Liver (tissue), 9 donors: Measurements from ENCODE around the gene ZNF716. TPM values are rescaled to one million over a fixed set of nuclear protein-coding genes. Genes with fewer than 3 reads are reported as not detected.
"Not testable (repeated sequence)": the region's sequence is repeated elsewhere in the genome, so short reads cannot be mapped to it uniquely, and the experiment has no call there.

Experiments used
- DNase-seq: peaks from one replicate; pipeline ENCODE4 v3.0.0-alpha.2; 2017; ENCODE audit warnings: low spot score
- H3K27ac ChIP-seq, 2 donors: one replicate each; pipeline ENCODE4 v1.7.0; 2013; ENCODE audit warnings: inconsistent platforms in 2 of 2, low read length in 2 of 2, control low read depth in 1 of 2, low read depth in 1 of 2, mild to moderate bottlenecking in 1 of 2
- H3K27me3 ChIP-seq, 4 donors: one replicate each; pipeline versions ENCODE4 v1.6.1 to v1.7.0; 2013; ENCODE audit warnings: low read length in 3 of 4, inconsistent platforms in 1 of 4, mild to moderate bottlenecking in 1 of 4, moderate library complexity in 1 of 4; ENCODE audit not compliant: control insufficient read depth in 4 of 4, insufficient read depth in 4 of 4
- H3K36me3 ChIP-seq, 4 donors: one replicate each; pipeline versions ENCODE4 v1.6.1 to v1.7.0; 2013; ENCODE audit warnings: low read length in 3 of 4, mild to moderate bottlenecking in 3 of 4, low read depth in 1 of 4, moderate library complexity in 1 of 4; ENCODE audit not compliant: control insufficient read depth in 4 of 4, insufficient read depth in 3 of 4
- H3K4me1 ChIP-seq, 4 donors: one replicate each; pipeline versions ENCODE4 v1.6.1 to v1.7.0; 2013; ENCODE audit warnings: low read length in 3 of 4, mild to moderate bottlenecking in 3 of 4, moderate library complexity in 1 of 4; ENCODE audit not compliant: control insufficient read depth in 4 of 4, insufficient read depth in 4 of 4
- H3K4me3 ChIP-seq, 3 donors: one replicate each; pipeline versions ENCODE4 v1.6.1 to v1.7.0; 2013; ENCODE audit warnings: low read length in 3 of 3, control low read depth in 1 of 3, low read depth in 1 of 3, mild to moderate bottlenecking in 1 of 3
- H3K9ac ChIP-seq, 2 donors: one replicate each; pipeline ENCODE4 v1.7.0; 2013; ENCODE audit warnings: low read length in 2 of 2, mild to moderate bottlenecking in 2 of 2, moderate library complexity in 2 of 2, control low read depth in 1 of 2, low read depth in 1 of 2
- H3K9me3 ChIP-seq, 4 donors: one replicate each; pipeline versions ENCODE4 v1.6.1 to v1.7.0; 2013; ENCODE audit warnings: low read length in 3 of 4; ENCODE audit not compliant: control insufficient read depth in 4 of 4
- ATF3 ChIP-seq: IDR thresholded peaks from 2 replicates; pipeline ENCODE4 v1.6.1; 2016; ENCODE audit warnings: antibody characterized with exemption
- CTCF ChIP-seq: fragments of 150-350 bp; IDR thresholded peaks from 2 replicates; pipeline ENCODE4 v1.5.1; 2017; ENCODE audit warnings: improper control_type of control experiment, low read depth, low read length; ENCODE audit not compliant: missing input control
- EGR1 ChIP-seq, 2 donors: IDR thresholded peaks; 2 replicates each; pipeline ENCODE4 v1.6.1; 2016 to 2018; ENCODE audit warnings: antibody characterized with exemption in 2 of 2, low read depth in 2 of 2
- FOXA1 ChIP-seq: IDR thresholded peaks from 2 replicates; pipeline ENCODE4 v1.6.1; 2016; ENCODE audit warnings: antibody characterized with exemption
- FOXA2 ChIP-seq: IDR thresholded peaks from 2 replicates; pipeline ENCODE4 v1.6.1; 2016; ENCODE audit warnings: antibody characterized with exemption
- GABPA ChIP-seq, 2 donors: IDR thresholded peaks in 1 of 2; conservative IDR thresholded peaks in 1 of 2; 2 replicates each; pipeline ENCODE4 v1.6.1; 2016; ENCODE audit warnings: antibody characterized with exemption in 2 of 2, mild to moderate bottlenecking in 1 of 2, moderate library complexity in 1 of 2
- HNF4A ChIP-seq, 2 donors: conservative IDR thresholded peaks; 2 replicates each; pipeline ENCODE4 v1.6.1; 2016; ENCODE audit warnings: antibody characterized with exemption in 2 of 2, mild to moderate bottlenecking in 2 of 2
- HNF4G ChIP-seq: IDR thresholded peaks from 2 replicates; pipeline ENCODE4 v1.6.1; 2016; ENCODE audit warnings: antibody characterized with exemption
- JUND ChIP-seq, 2 donors: IDR thresholded peaks; 2 replicates each; pipeline ENCODE4 v1.6.1; 2016; ENCODE audit warnings: antibody characterized with exemption in 2 of 2
- MAX ChIP-seq: IDR thresholded peaks from 2 replicates; pipeline ENCODE4 v1.6.1; 2016; ENCODE audit warnings: antibody characterized with exemption
- NR2F2 ChIP-seq: IDR thresholded peaks from 2 replicates; pipeline ENCODE4 v1.6.1; 2016; ENCODE audit warnings: antibody characterized with exemption
- RAD21 ChIP-seq, 2 donors: IDR thresholded peaks; 2 replicates each; pipeline ENCODE4 v1.6.1; 2016; ENCODE audit warnings: antibody characterized with exemption in 2 of 2, mild to moderate bottlenecking in 2 of 2
- REST ChIP-seq: IDR thresholded peaks from 2 replicates; pipeline ENCODE4 v1.6.1; 2016; ENCODE audit warnings: antibody characterized with exemption, mild to moderate bottlenecking
- RXRA ChIP-seq, 2 donors: IDR thresholded peaks; 2 replicates each; pipeline ENCODE4 v1.6.1; 2017 to 2018; ENCODE audit warnings: antibody characterized with exemption in 2 of 2, mild to moderate bottlenecking in 1 of 2
- SP1 ChIP-seq: IDR thresholded peaks from 2 replicates; pipeline ENCODE4 v1.6.1; 2018; ENCODE audit warnings: antibody characterized with exemption, mild to moderate bottlenecking
- YY1 ChIP-seq: IDR thresholded peaks from 2 replicates; pipeline ENCODE4 v1.6.1; 2016; ENCODE audit warnings: antibody characterized with exemption, mild to moderate bottlenecking
- ZBTB33 ChIP-seq: IDR thresholded peaks from 2 replicates; pipeline ENCODE4 v1.6.1; 2016; ENCODE audit warnings: antibody characterized with exemption
- WGBS: extraction: QIAGEN DNeasy Blood & Tissue Kit; methylation state at CpG from one replicate; pipeline ENCODE4 v1.1.7; 2013; 5-methylcytosine and 5-hydroxymethylcytosine counted together
- polyA plus RNA-seq, 2 donors: library from polyadenylated mRNA; stranded (reverse) in 1 of 2; unstranded in 1 of 2; fragments of 200-250 nt in 1 of 2; fragments of >200 nt in 1 of 2; fragmentation: Nextera tagmentation in 1 of 2; extraction: Ambion mirVana in 1 of 2; gene quantifications; one replicate each; pipeline versions ENCODE4 v1.2.1 to v1.2.3, GENCODE V29; 2013 to 2015
- total RNA-seq, 2 donors: library from RNA; depleted of rRNA; stranded (reverse); fragments of >200 nt; gene quantifications; one replicate each; pipeline ENCODE4 v1.2.3, GENCODE V29; 2014
- donor health status: healthy.
- donor health status: healthy.
- donor health status: healthy.
- donor health status: healthy.
- donor health status: healthy.

The ZNF716 gene
- not detected for total RNA-seq
- polyA plus RNA-seq = not detected

GRCh38 chr7:57449904-57450303 lies at the start of gene ZNF716:
ZNF716 (plus strand) TSS chr7:57450177; CDS start chr7:57450289, 112 bp downstream.
- H3K36me3 ChIP-seq = no peaks in the 10 kb centered on the region
- no peak for DNase-seq
- H3K9ac ChIP-seq = no peak within 1 kb of the TSS
- TF ChIP-seq RXRA (IDR thresholded peaks at IDR 0.05) (no peak), YY1 (no peak), NR2F2 (no peak), ZBTB33 (no peak), SP1 (no peak), RAD21 (IDR thresholded peaks at IDR 0.05) (no peak), CTCF (no peak), GABPA (IDR thresholded peaks at IDR 0.05 in 1 of 2, conservative IDR thresholded peaks at IDR 0.05 in 1 of 2) (no peak), HNF4G (no peak)
- WGBS = 74% methylated on average over 10 of the region's 10 CpGs
- no peak within 1 kb of the TSS for H3K4me3 ChIP-seq
- H3K27me3 ChIP-seq = no peaks in the 10 kb centered on the region
- no peaks in the 10 kb centered on the region for H3K4me1 ChIP-seq
- peaks cover 0 to 21% (median 10%) of the 10 kb centered on the region in 4 donors for H3K9me3 ChIP-seq
- no peak within 1 kb of the TSS for H3K27ac ChIP-seq

GRCh38 chr7:57400531-57401155 lies 49.3 kb upstream of the ZNF716 start:
- Histone ChIP-seq H3K9ac (no peak overlapping the region), H3K27me3 (no peaks in the 10 kb centered on the region), H3K4me3 (no peak overlapping the region), H3K9me3 (peaks cover 0 to 3% (median under 1%) of the 10 kb centered on the region in 4 donors), H3K4me1 (peaks cover 0 to 2% (median 0%) of the 10 kb centered on the region in 4 donors), H3K36me3 (no peaks in the 10 kb centered on the region), H3K27ac (no peak overlapping the region)
- 89% methylated on average over 10 of the region's 10 CpGs for WGBS
- TF ChIP-seq GABPA (IDR thresholded peaks at IDR 0.05 in 1 of 2, conservative IDR thresholded peaks at IDR 0.05 in 1 of 2) (no peak), HNF4A (conservative IDR thresholded peaks at IDR 0.05) (no peak), YY1 (no peak), NR2F2 (no peak), RAD21 (IDR thresholded peaks at IDR 0.05) (no peak), HNF4G (no peak), FOXA1 (no peak), ZBTB33 (no peak), REST (no peak), ATF3 (no peak), EGR1 (IDR thresholded peaks at IDR 0.05; ENCODE audit: low read depth in 2 of 2) (no peak), FOXA2 (no peak), JUND (IDR thresholded peaks at IDR 0.05) (no peak), MAX (no peak)
- DNase-seq = no peak

- not testable (repeated sequence) for H3K4me1 ChIP-seq, H3K27me3 ChIP-seq, DNase-seq, H3K9ac ChIP-seq, H3K27ac ChIP-seq, H3K36me3 ChIP-seq, H3K9me3 ChIP-seq, H3K4me3 ChIP-seq
- 88% methylated on average over 16 of the region's 16 CpGs for WGBS
Observed at GRCh38 chr7:57403051-57403450, 46.9 kb upstream of the ZNF716 start.
